ENCODE data around the gene NPNT. TPM values are rescaled to one million over a fixed set of nuclear protein-coding genes. Genes with fewer than 3 reads are reported as not detected.

The NPNT gene
- total RNA-seq, 1 donor from 2014 or later: 15.4 TPM

DNA sequence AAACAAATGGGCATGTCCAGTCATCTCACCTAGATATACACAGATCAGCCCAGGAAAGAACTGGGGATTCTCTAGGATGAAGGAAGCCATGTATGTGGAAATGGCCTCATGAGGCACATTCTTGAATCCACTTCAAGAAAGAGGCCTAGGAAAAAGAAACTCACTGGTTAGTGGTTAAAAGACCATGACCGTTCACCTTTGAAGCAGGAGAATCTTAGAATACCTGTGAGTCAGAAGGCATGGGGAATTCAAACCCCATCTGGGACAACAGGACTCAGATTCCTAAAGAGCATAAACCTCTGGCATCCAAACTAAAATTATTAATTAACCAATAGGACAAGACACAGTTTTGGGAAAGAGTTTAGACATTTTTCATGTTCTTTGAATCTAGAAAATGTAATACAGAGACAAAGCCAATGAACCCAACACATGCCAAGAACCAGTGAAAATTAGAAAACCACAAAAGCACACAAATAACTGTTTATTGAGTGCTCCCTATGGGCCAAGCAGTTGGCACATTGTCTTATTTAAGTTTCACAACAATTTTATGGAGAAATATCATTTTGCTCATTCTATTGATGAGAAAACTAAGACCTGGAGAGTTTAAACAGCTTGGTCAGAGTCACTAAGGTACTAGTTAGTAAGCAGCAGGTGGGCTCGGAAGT lies 97.5 kb downstream of the NPNT start:
- TF ChIP-seq, protein P1, sequence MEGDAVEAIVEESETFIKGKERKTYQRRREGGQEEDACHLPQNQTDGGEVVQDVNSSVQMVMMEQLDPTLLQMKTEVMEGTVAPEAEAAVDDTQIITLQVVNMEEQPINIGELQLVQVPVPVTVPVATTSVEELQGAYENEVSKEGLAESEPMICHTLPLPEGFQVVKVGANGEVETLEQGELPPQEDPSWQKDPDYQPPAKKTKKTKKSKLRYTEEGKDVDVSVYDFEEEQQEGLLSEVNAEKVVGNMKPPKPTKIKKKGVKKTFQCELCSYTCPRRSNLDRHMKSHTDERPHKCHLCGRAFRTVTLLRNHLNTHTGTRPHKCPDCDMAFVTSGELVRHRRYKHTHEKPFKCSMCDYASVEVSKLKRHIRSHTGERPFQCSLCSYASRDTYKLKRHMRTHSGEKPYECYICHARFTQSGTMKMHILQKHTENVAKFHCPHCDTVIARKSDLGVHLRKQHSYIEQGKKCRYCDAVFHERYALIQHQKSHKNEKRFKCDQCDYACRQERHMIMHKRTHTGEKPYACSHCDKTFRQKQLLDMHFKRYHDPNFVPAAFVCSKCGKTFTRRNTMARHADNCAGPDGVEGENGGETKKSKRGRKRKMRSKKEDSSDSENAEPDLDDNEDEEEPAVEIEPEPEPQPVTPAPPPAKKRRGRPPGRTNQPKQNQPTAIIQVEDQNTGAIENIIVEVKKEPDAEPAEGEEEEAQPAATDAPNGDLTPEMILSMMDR (conservative IDR thresholded peaks at IDR 0.05; ENCODE audit: low read depth, low read length): no peak
- H3K4me3 ChIP-seq (ENCODE audit: low read depth, low read length): no peak overlapping the region
- DNase-seq (ENCODE audit: low read depth): peak; percentile 99

DNA sequence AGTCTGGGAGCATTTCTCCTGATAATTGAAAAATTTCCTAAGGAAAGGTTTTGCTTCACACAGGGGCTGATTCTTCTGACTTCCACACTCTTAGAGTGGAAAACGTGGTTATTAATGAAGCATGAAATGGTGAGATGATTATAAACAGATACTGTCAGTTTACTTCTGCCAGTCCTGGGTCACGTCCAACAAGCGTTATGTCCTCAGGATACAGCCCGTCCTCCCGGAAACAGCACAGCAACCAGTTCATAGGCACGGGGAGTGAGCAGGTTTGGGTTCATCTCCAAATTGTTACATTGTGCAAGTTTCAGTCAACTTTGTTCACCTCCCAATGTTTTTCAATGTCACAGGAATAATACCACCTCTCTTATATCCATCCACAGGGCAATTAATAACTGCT lies 98.8 kb downstream of the NPNT start:
- H3K4me3 ChIP-seq (ENCODE audit: low read depth, low read length): no peak overlapping the region
- TF ChIP-seq, protein P1 (conservative IDR thresholded peaks at IDR 0.05; ENCODE audit: low read depth, low read length): no peak
- no peak for DNase-seq (ENCODE audit: low read depth)

DNA sequence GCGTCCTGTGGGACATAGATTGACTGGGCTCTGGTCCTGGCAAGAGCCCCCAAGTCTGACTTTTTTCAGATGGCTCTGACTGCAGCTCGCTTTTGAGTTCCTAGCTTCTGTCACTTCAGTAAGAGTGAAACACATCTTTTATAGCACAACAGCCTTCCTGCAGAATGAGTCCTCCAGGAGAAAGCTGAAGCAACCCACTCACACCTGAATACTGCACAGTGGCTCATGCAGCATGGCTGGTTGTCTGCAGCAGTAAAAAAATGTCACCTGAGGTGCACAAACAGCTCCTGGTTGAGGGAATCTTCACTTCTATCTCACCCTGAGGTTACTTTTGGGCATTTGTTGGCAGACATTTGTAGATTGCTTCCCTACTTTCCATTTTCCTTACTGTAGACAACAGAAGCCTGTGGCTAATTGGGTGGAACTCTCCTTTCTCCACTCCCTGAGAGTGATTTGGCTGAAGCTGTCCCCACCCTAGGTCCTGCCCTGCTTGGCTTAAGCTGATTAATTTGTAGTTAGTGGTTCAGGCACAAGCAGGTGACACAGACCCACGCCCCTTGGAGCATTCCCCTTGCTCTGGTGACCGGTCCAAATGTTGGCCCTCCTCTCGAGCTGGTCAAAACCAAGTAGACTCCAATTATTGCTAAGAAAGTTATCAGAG lies 99.7 kb downstream of the NPNT start:
- TF ChIP-seq, protein P1 (conservative IDR thresholded peaks at IDR 0.05; ENCODE audit: low read depth, low read length): no peak
- no peak overlapping the region for H3K4me3 ChIP-seq (ENCODE audit: low read depth, low read length)
- no peak for DNase-seq (ENCODE audit: low read depth)

DNA sequence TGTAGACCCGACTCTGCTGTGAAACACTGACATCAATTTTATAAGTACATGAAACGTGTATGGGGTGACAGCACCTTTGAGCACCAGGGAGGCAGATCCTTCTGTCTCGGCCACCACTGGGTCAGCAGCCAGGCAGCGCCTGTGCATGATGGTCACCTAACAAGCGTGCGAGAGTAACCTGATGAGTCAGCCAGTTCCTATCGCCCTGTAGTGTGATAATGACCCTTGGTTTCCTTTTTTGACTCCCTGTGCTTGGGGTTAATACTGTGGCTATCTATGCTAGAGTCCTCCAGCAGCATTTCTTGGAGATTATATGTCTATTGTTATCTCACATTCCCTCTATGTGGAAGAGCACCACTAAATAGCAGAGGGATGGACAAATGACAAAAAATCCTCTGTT lies 101.6 kb downstream of the NPNT start:
- no peak overlapping the region for H3K4me3 ChIP-seq (ENCODE audit: low read depth, low read length)
- DNase-seq (ENCODE audit: low read depth): no peak
- TF ChIP-seq, protein P1 (conservative IDR thresholded peaks at IDR 0.05; ENCODE audit: low read depth, low read length): no peak

DNA sequence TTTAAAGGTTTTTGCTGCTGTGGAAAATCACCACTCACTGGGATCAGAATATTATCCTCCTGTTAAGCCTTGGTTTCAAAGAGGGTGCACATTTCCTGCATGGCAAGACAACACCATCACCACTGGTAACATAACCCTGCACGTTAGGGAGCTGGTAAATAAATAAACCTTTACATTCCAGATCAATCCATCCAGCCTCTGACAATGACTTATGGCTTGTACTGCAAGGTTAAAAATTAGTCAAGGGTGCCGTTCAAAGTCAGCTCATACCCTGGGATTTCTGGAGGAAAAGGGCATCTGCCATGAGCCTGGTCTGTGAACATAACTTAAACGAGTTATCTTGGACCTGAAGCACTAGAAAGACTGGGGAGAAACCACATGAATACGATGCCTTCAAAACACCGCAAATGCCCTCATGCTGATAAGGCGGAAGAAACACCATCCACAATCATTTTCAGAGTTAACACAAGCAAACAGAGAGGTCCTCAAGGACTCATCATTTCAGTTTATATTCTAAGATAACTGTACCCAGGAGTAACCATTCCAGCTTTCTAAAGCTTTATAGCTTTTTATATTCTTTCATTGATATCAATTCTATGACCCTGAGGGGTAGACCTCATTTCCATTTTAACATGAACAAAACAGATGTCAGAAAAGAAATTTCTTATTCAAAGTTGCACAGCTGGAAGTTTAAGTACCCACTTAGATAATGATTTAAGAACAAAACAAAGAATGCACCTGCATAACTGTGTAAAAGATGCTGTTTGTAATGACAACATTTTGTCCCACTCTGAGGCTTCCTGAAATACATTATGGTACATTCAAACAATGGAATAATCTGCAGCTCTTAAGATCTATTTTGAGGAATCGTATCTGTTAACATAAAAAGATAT lies 103.1 kb downstream of the NPNT start:
- TF ChIP-seq, protein P1 (conservative IDR thresholded peaks at IDR 0.05; ENCODE audit: low read depth, low read length): no peak
- peak; percentile 69 for DNase-seq (ENCODE audit: low read depth)
- no peak overlapping the region for H3K4me3 ChIP-seq (ENCODE audit: low read depth, low read length)

DNA sequence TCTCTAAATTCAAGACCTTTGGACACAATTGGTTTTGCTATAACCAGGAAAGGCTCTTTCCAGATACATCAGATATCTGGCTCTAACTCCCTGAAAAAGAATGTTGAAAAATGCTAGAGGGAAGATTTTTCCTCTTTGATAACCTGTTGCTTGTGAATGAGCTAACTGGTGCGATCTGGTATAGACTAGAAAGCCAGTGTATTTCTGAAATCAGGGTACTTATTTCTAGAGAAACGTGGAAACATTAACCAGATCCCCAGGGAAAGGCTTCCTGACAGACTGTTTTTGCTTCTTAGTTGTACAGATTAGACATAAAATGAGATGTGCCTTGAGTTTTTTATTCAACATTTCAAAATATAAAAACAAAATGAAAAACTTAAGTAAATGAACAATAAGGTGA lies 107.7 kb downstream of the NPNT start:
- DNase-seq (ENCODE audit: low read depth): no peak
- no peak overlapping the region for H3K4me3 ChIP-seq (ENCODE audit: low read depth, low read length)
- TF ChIP-seq, protein P1 (conservative IDR thresholded peaks at IDR 0.05; ENCODE audit: low read depth, low read length): no peak
